Adrenal gland (tissue), 5 donors: ENCODE measurements around the gene PRSS22.

Experiments
- CTCF ChIP-seq, 6 experiments: fragments of 450-650 bp in 4 of 6; fragments of 200-600 bp in 2 of 6; sonication (generic) in 1 of 6; IDR thresholded peaks; 1 replicate in 5 of 6; 2 replicates in 1 of 6; pipeline versions ENCODE4 v1.5.1 to v1.8.0; 2016 to 2021; ENCODE audit warnings: antibody characterized with exemption in 6 of 6, mild to moderate bottlenecking in 2 of 6, moderate library complexity in 1 of 6
- POLR2A ChIP-seq, 2 donors: fragments of 450-650 bp; IDR thresholded peaks; one replicate each; pipeline ENCODE4 v1.6.1; 2017; ENCODE audit warnings: antibody characterized with exemption in 2 of 2, mild to moderate bottlenecking in 2 of 2, moderate library complexity in 1 of 2
- donor health status: DM: no; HTN: no; CAD: no.

- no peak for TF ChIP-seq POLR2A (IDR thresholded peaks at IDR 0.05)
- no peak for TF ChIP-seq CTCF (IDR thresholded peaks at IDR 0.05)
These were observed 44.2 kb downstream of the PRSS22 start for GRCh38 chr16:2813771-2814221.
